ENCODE data around the gene ZDHHC13. TPM values are rescaled to one million over a fixed set of nuclear protein-coding genes. Genes with fewer than 3 reads are reported as not detected.

ZDHHC13 gene
- total and polyA plus RNA-seq, 2 of the 8 experiments (the other 6 are each of a cell fraction or from before 2014, with no cell fraction given), result 22.4 to 24.1 TPM

DNA sequence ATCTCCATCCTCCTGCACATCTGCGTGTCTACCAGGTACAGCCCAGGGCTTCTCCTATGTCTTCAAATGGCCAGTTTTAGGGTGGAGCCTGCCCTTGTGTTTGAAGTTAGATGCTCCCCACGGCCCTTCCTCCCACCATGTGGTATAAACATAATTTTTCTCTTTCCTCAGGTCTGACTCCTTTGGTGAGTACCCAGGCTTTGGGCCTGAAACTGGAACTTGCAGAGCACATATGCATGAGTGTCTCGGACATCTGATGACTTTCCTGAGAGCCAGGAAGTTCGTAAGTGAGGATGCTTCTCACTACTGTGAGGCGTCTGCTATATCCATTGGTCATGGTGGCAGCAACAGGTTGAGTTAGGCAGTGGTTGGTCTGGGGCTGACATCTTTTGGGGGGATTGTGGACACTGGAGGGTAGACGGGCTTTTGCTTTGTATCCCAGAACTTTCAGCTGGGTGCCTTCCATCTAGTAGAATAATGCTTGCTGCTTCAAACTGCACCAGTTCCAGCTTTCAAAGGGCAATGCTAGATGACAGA is 68.6 kb downstream of the ZDHHC13 start:
- no peak overlapping the region for H2AK5ac ChIP-seq (ENCODE audit: low read depth, low read length)
- H4K8ac ChIP-seq (ENCODE audit: extremely low read depth, insufficient read depth, low read length), result no peak overlapping the region
- peaks cover 0 to 1% (median 0%) of the 10 kb centered on the region in 4 experiments; a peak in 2 of 7 replicates for H3K4me1 ChIP-seq (replicated peaks in 1 of 4; ENCODE audit: control insufficient read depth in 3 of 4, insufficient read depth in 4 of 4, low read length in 3 of 4)
- no peaks in the 10 kb centered on the region for H3K79me2 ChIP-seq (ENCODE audit: control insufficient read depth in 1 of 2, insufficient read depth in 2 of 2, low read length in 2 of 2)
- H3K4me3 ChIP-seq (ENCODE audit: extremely low read depth in 1 of 4, insufficient read depth in 2 of 4, low read depth in 3 of 4, low read length in 4 of 4), result no peak overlapping the region
- H3K18ac ChIP-seq (ENCODE audit: extremely low read depth, low read length), result no peak overlapping the region
- H2BK20ac ChIP-seq (ENCODE audit: low read length), result no peak overlapping the region
- H3K9me3 ChIP-seq (ENCODE audit: insufficient read depth in 2 of 2, low read depth in 1 of 2, low read length in 1 of 2), result no peaks in the 10 kb centered on the region
- no peaks in the 10 kb centered on the region for H3K79me1 ChIP-seq (ENCODE audit: low read depth, low read length)
- H4K5ac ChIP-seq (ENCODE audit: insufficient read length, low read depth, low read length), result no peak overlapping the region
- no peak overlapping the region for H3K9ac ChIP-seq (replicated peaks in 1 of 4; ENCODE audit: extremely low read depth in 1 of 4, low read depth in 3 of 4, low read length in 3 of 4)
- no peak overlapping the region for H2AFZ ChIP-seq (ENCODE audit: low read length)
- FAIRE-seq (no peak), DNase-seq (ENCODE audit: low read depth in 1 of 2, low spot score in 2 of 2) (no peak)
- ChIA-PET POLR2A (ENCODE audit: partially characterized antibody) (no interaction called here), CTCF (ENCODE audit: partially characterized antibody) (no interaction called here)
- no peaks in the 10 kb centered on the region for H3K36me3 ChIP-seq (ENCODE audit: control insufficient read depth in 2 of 4, insufficient read depth in 4 of 4, low read length in 3 of 4)
- no peak overlapping the region for H4K91ac ChIP-seq (replicated peaks; ENCODE audit: insufficient read length, low read length)
- no peaks in the 10 kb centered on the region; a peak in 1 of 7 replicates for H3K27me3 ChIP-seq (replicated peaks in 1 of 4; ENCODE audit: control insufficient read depth in 3 of 4, extremely low read depth in 1 of 4, insufficient read depth in 3 of 4, low read length in 3 of 4)
- no peak overlapping the region for H2BK120ac ChIP-seq (replicated peaks; ENCODE audit: low read depth, low read length)
- H3K4ac ChIP-seq (replicated peaks; ENCODE audit: insufficient read length, low read depth, low read length), result no peak overlapping the region
- H2BK15ac ChIP-seq (ENCODE audit: low read length), result no peak overlapping the region
- TF ChIP-seq SAP30 (IDR thresholded peaks at IDR 0.05; ENCODE audit: insufficient read depth, insufficient replicate concordance, low read length), result no peak
- TF ChIP-seq POU5F1 (IDR thresholded peaks at IDR 0.05; ENCODE audit: low read depth, low read length), result no peak
- TF ChIP-seq CBX5 (IDR thresholded peaks at IDR 0.05; ENCODE audit: low read depth, low read length), result no peak
- no peak for TF ChIP-seq POLR2AphosphoS5 (IDR thresholded peaks at IDR 0.05; ENCODE audit: low read depth, low read length)
- TF ChIP-seq RNF2 (IDR thresholded peaks at IDR 0.05; ENCODE audit: borderline replicate concordance, low read depth, low read length, missing control alignments, poor library complexity, severe bottlenecking), result no peak
- no peak for TF ChIP-seq SIX5 (IDR thresholded peaks at IDR 0.05; ENCODE audit: low read depth, low read length)
- TF ChIP-seq SP1 (IDR thresholded peaks at IDR 0.05; ENCODE audit: low read depth, low read length), result no peak
- TF ChIP-seq POLR2A (IDR thresholded peaks at IDR 0.05; ENCODE audit: control extremely low read depth in 1 of 2, low read depth in 2 of 2, low read length in 2 of 2), result no peak
- TF ChIP-seq CREB1 (IDR thresholded peaks at IDR 0.05), result no peak
- no peak for TF ChIP-seq HDAC6 (IDR thresholded peaks at IDR 0.05; ENCODE audit: low read depth, low read length)
- no peak for TF ChIP-seq CHD1 (IDR thresholded peaks at IDR 0.05; ENCODE audit: low read depth, low read length)
- TF ChIP-seq PHF8 (conservative IDR thresholded peaks at IDR 0.05; ENCODE audit: low read depth, low read length), result no peak
- TF ChIP-seq, protein P1, sequence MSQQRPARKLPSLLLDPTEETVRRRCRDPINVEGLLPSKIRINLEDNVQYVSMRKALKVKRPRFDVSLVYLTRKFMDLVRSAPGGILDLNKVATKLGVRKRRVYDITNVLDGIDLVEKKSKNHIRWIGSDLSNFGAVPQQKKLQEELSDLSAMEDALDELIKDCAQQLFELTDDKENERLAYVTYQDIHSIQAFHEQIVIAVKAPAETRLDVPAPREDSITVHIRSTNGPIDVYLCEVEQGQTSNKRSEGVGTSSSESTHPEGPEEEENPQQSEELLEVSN (IDR thresholded peaks at IDR 0.05), result no peak
- no peak overlapping the region for H2BK5ac ChIP-seq (ENCODE audit: low read depth, low read length)
- H3K14ac ChIP-seq (ENCODE audit: insufficient read length), result no peak overlapping the region
- no peaks in the 10 kb centered on the region for H4K20me1 ChIP-seq (replicated peaks in 1 of 2; ENCODE audit: control insufficient read depth in 1 of 2, insufficient read depth in 2 of 2, low read length in 2 of 2)
- H3K23me2 ChIP-seq (ENCODE audit: low read depth, low read length), result no peaks in the 10 kb centered on the region
- no peak overlapping the region for H2BK12ac ChIP-seq (ENCODE audit: low read depth, low read length)
- WGBS, 2 experiments (ENCODE audit: extremely low coverage in 1 of 2, insufficient coverage in 1 of 2, insufficient read length in 1 of 2, insufficient replicate concordance in 2 of 2, low coverage in 1 of 2, low lambda C conversion rate in 2 of 2, missing lambda C conversion rate in 1 of 2), result 70% methylated on average over 6 of the region's 6 CpGs; no CpG with 5 or more reads in 1 of the 2 experiments
- H3K56ac ChIP-seq (replicated peaks; ENCODE audit: insufficient read length, low read depth, low read length), result no peak overlapping the region
- no peak overlapping the region for H3K4me2 ChIP-seq (ENCODE audit: insufficient read depth in 1 of 2, low read depth in 2 of 2, low read length in 2 of 2)
- no peak overlapping the region for H3K23ac ChIP-seq (ENCODE audit: insufficient read length)
- no peak overlapping the region for H3K27ac ChIP-seq (ENCODE audit: low read depth, low read length)
